Measurements from ENCODE around the gene CDCA7. TPM values are rescaled to one million over a fixed set of nuclear protein-coding genes. Genes with fewer than 3 reads are reported as not detected.

The CDCA7 gene
- total and polyA plus RNA-seq, 2 donors (not counting 3 experiments of a cell fraction or from before 2014, with no cell fraction given): 14.9 to 29.7 TPM

GRCh38 chr2:173339807-173340206, 14.9 kb upstream of the CDCA7 start:
- Histone ChIP-seq H3K9me1 (replicated peaks; ENCODE audit: control insufficient read depth, extremely low read depth, insufficient read depth, low read length) (no peaks in the 10 kb centered on the region), H3K9me3 (replicated peaks; ENCODE audit: control insufficient read depth, insufficient read depth, low read length) (no peaks in the 10 kb centered on the region), H4K20me1 (replicated peaks; ENCODE audit: control insufficient read depth, extremely low read depth, insufficient read depth, low read length) (no peaks in the 10 kb centered on the region), H3K27ac (ENCODE audit: insufficient read depth, low read depth, low read length) (no peak overlapping the region), H2AFZ (ENCODE audit: low read depth, low read length) (no peak overlapping the region), H3K27me3 (ENCODE audit: control insufficient read depth in 2 of 2, insufficient read depth in 2 of 2, low read length in 2 of 2) (peaks cover 2 to 8% of the 10 kb centered on the region in 2 experiments), H3K79me2 (ENCODE audit: control insufficient read depth, insufficient read depth, low read length) (no peaks in the 10 kb centered on the region), H3K4me1 (ENCODE audit: control insufficient read depth, extremely low read depth, insufficient read depth, low read length) (no peaks in the 10 kb centered on the region), H3K9ac (replicated peaks; ENCODE audit: extremely low read depth, insufficient read depth, low read length) (no peak overlapping the region), H3K4me2 (ENCODE audit: insufficient read depth, low read length) (no peak overlapping the region), H3K4me3 (replicated peaks in 1 of 3; ENCODE audit: insufficient read depth in 1 of 3, low read depth in 1 of 3, low read length in 3 of 3) (no peak overlapping the region), H3K36me3 (ENCODE audit: control insufficient read depth in 2 of 2, extremely low read depth in 1 of 2, insufficient read depth in 2 of 2, low read length in 2 of 2) (no peaks in the 10 kb centered on the region)
- ChIA-PET CTCF (no interaction called here), POLR2A (no interaction called here)
- no TSS peak for BruUV-seq (replicated peaks)
- intact Hi-C loops (cut with micrococcal nuclease) (no loop called here), dilution Hi-C loops (cut with MboI; ENCODE audit: extremely low pct_ligation_motif_present, low sequenced_read_pairs) (no loop called here)
- DNase-seq (ENCODE audit: low read depth, low spot score) (no peak), FAIRE-seq (no peak)
- TF ChIP-seq JUN (IDR thresholded peaks at IDR 0.05; ENCODE audit: borderline replicate concordance, insufficient read depth, insufficient read length, low read depth) (no peak), MYC (IDR thresholded peaks at IDR 0.05; ENCODE audit: low read depth, low read length) (no peak)

DNA sequence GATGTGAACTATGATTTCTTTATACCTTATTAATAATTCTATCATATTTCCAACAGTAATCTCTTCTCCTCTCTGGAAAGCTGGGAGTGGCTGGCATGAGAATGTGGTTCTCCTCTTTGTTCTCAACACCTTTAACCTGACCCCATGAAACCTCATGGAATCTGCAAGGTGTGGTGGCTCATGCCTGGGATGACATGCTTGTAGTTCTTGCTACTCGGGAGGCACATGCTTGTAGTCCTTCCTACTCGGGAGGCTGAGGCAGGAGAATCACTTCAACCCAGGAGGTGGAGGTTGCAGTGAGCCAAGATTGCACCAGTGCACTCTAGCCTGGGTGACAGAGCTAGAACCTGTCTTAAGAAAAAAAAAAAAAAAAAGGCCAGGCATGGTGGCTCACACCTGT, 10.8 kb upstream of the CDCA7 start:
- no peaks in the 10 kb centered on the region for H3K9me1 ChIP-seq (replicated peaks; ENCODE audit: control insufficient read depth, extremely low read depth, insufficient read depth, low read length)
- H3K36me3 ChIP-seq (ENCODE audit: control insufficient read depth in 2 of 2, extremely low read depth in 1 of 2, insufficient read depth in 2 of 2, low read length in 2 of 2): no peaks in the 10 kb centered on the region
- H3K9me3 ChIP-seq (replicated peaks; ENCODE audit: control insufficient read depth, insufficient read depth, low read length): no peaks in the 10 kb centered on the region
- H3K4me2 ChIP-seq (ENCODE audit: insufficient read depth, low read length): no peak overlapping the region
- no peaks in the 10 kb centered on the region for H4K20me1 ChIP-seq (replicated peaks; ENCODE audit: control insufficient read depth, extremely low read depth, insufficient read depth, low read length)
- ChIA-PET CTCF (no interaction called here), POLR2A (no interaction called here)
- no peaks in the 10 kb centered on the region for H3K4me1 ChIP-seq (ENCODE audit: control insufficient read depth, extremely low read depth, insufficient read depth, low read length)
- BruUV-seq (replicated peaks): no TSS peak
- H2AFZ ChIP-seq (ENCODE audit: low read depth, low read length): no peak overlapping the region
- H3K4me3 ChIP-seq (replicated peaks in 1 of 3; ENCODE audit: insufficient read depth in 1 of 3, low read depth in 1 of 3, low read length in 3 of 3): no peak overlapping the region
- FAIRE-seq: no peak
- no peak for DNase-seq (ENCODE audit: low read depth, low spot score)
- intact Hi-C loops (cut with micrococcal nuclease): no loop called here
- TF ChIP-seq JUN (IDR thresholded peaks at IDR 0.05; ENCODE audit: borderline replicate concordance, insufficient read depth, insufficient read length, low read depth) (no peak), EZH2 (IDR thresholded peaks at IDR 0.05; ENCODE audit: borderline replicate concordance, low read depth, low read length, severe bottlenecking) (no peak), GATA2 (IDR thresholded peaks at IDR 0.05; ENCODE audit: insufficient read depth, insufficient read length, low read depth, low read length) (no peak), FOS (IDR thresholded peaks at IDR 0.05; ENCODE audit: borderline replicate concordance, insufficient read depth, low read length) (no peak)
- TF ChIP-seq, protein P1, sequence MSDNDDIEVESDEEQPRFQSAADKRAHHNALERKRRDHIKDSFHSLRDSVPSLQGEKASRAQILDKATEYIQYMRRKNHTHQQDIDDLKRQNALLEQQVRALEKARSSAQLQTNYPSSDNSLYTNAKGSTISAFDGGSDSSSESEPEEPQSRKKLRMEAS (IDR thresholded peaks at IDR 0.05; ENCODE audit: insufficient read depth, insufficient read length): no peak
- TF ChIP-seq, protein P2, sequence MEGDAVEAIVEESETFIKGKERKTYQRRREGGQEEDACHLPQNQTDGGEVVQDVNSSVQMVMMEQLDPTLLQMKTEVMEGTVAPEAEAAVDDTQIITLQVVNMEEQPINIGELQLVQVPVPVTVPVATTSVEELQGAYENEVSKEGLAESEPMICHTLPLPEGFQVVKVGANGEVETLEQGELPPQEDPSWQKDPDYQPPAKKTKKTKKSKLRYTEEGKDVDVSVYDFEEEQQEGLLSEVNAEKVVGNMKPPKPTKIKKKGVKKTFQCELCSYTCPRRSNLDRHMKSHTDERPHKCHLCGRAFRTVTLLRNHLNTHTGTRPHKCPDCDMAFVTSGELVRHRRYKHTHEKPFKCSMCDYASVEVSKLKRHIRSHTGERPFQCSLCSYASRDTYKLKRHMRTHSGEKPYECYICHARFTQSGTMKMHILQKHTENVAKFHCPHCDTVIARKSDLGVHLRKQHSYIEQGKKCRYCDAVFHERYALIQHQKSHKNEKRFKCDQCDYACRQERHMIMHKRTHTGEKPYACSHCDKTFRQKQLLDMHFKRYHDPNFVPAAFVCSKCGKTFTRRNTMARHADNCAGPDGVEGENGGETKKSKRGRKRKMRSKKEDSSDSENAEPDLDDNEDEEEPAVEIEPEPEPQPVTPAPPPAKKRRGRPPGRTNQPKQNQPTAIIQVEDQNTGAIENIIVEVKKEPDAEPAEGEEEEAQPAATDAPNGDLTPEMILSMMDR (IDR thresholded peaks at IDR 0.05; ENCODE audit: extremely low read depth in 1 of 2, insufficient read depth in 1 of 2, low read depth in 1 of 2, low read length in 2 of 2): no peak
- H3K27me3 ChIP-seq (ENCODE audit: control insufficient read depth in 2 of 2, insufficient read depth in 2 of 2, low read length in 2 of 2): no peaks in the 10 kb centered on the region
- no peaks in the 10 kb centered on the region for H3K79me2 ChIP-seq (ENCODE audit: control insufficient read depth, insufficient read depth, low read length)
- dilution Hi-C loops (cut with MboI; ENCODE audit: extremely low pct_ligation_motif_present, low sequenced_read_pairs): no loop called here
- H3K27ac ChIP-seq (ENCODE audit: insufficient read depth, low read depth, low read length): no peak overlapping the region
- no peak overlapping the region for H3K9ac ChIP-seq (replicated peaks; ENCODE audit: extremely low read depth, insufficient read depth, low read length)

Data from endothelial cell of umbilical vein (primary cell).